Uterus (tissue), 2 donors: ENCODE measurements around the gene KLK5.

ENCODE experiments used
- POLR2A ChIP-seq, 2 donors: fragments of 450-650 bp; IDR thresholded peaks; one replicate each; pipeline ENCODE4 v1.6.1; 2016; ENCODE audit warnings: antibody characterized with exemption in 2 of 2, mild to moderate bottlenecking in 1 of 2, moderate library complexity in 1 of 2
- TF ChIP-seq, protein P1 (sequence below), 4 experiments: fragments of 200-600 bp in 2 of 4; fragments of 450-650 bp in 2 of 4; sonication (generic) in 2 of 4; IDR thresholded peaks; one replicate each; pipeline ENCODE4 v1.5.1; 2016 to 2019; ENCODE audit warnings: antibody characterized with exemption in 4 of 4, mild to moderate bottlenecking in 2 of 4, moderate library complexity in 1 of 4

DNA sequence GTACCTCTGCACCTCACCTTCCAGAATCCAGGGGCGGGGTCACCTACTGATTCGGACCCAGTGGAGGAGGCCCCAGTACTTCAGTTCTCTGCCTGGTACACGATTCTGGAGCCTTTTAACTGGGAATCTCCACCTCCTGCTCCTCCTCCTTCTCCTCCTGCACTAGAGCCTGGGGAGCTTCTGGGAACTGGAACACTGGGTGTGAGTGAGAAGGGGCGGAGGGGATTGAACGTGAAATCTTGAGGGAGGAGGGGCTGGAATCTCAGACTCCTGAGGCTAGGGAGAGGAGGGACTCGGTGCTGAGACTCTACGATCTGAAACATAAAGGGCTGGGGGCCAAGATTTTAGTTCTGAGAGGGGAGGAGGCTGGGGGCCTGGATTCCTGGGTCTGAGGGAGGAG is 48.7 kb upstream of the KLK5 start, which contains the start of gene KLK8:
- TF ChIP-seq, protein P1, sequence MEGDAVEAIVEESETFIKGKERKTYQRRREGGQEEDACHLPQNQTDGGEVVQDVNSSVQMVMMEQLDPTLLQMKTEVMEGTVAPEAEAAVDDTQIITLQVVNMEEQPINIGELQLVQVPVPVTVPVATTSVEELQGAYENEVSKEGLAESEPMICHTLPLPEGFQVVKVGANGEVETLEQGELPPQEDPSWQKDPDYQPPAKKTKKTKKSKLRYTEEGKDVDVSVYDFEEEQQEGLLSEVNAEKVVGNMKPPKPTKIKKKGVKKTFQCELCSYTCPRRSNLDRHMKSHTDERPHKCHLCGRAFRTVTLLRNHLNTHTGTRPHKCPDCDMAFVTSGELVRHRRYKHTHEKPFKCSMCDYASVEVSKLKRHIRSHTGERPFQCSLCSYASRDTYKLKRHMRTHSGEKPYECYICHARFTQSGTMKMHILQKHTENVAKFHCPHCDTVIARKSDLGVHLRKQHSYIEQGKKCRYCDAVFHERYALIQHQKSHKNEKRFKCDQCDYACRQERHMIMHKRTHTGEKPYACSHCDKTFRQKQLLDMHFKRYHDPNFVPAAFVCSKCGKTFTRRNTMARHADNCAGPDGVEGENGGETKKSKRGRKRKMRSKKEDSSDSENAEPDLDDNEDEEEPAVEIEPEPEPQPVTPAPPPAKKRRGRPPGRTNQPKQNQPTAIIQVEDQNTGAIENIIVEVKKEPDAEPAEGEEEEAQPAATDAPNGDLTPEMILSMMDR (IDR thresholded peaks at IDR 0.05): no peak
- TF ChIP-seq POLR2A (IDR thresholded peaks at IDR 0.05): no peak
